Testis (tissue), 2 donors: ENCODE results near the gene VPREB3.

Experiments used
- CTCF ChIP-seq, 3 experiments: fragments of 450-650 bp in 2 of 3; fragments of 200-600 bp in 1 of 3; sonication (generic) in 1 of 3; IDR thresholded peaks; one replicate each; pipeline ENCODE4 v1.5.1; 2016 to 2019; ENCODE audit warnings: antibody characterized with exemption in 3 of 3, mild to moderate bottlenecking in 2 of 3, moderate library complexity in 1 of 3
- POLR2A ChIP-seq: fragments of 450-650 bp; IDR thresholded peaks from one replicate; pipeline ENCODE4 v1.6.1; 2017; ENCODE audit warnings: antibody characterized with exemption, mild to moderate bottlenecking, moderate library complexity

- TF ChIP-seq CTCF (IDR thresholded peaks at IDR 0.05) (no peak), POLR2A (no peak)
Measured at GRCh38 chr22:23763579-23763945, 9.3 kb upstream of the VPREB3 start.
